ENCODE measurements around the gene PPP1R9A.
"Not testable (repeated sequence)": the region's sequence is repeated elsewhere in the genome, so short reads cannot be mapped to it uniquely, and the experiment has no call there.

Gene PPP1R9A

GRCh38 chr7:94980418-94981142 is 73.2 kb downstream of the PPP1R9A start:
- no peak for DNase-seq

- no peak for DNase-seq
Observed at GRCh38 chr7:94995921-94996320, 88.5 kb downstream of the PPP1R9A start.

GRCh38 chr7:94996369-94996768 is 89.0 kb downstream of the PPP1R9A start:
- no peak for DNase-seq

- DNase-seq = no peak
Observed at GRCh38 chr7:94997547-94997946, 90.2 kb downstream of the PPP1R9A start.

- no peak for DNase-seq
Observed at GRCh38 chr7:94998266-94999068, 91.1 kb downstream of the PPP1R9A start.

- no peak for DNase-seq
Observed at GRCh38 chr7:94999069-94999351, 91.6 kb downstream of the PPP1R9A start.

GRCh38 chr7:94999601-95000000 is 92.2 kb downstream of the PPP1R9A start:
- not testable (repeated sequence) for DNase-seq

- no peak for DNase-seq
Observed at GRCh38 chr7:95001258-95001657, 93.9 kb downstream of the PPP1R9A start.

- DNase-seq = no peak
Observed at GRCh38 chr7:95001815-95002561, 94.6 kb downstream of the PPP1R9A start.

- DNase-seq = no peak
Observed at GRCh38 chr7:95002775-95003174, 95.4 kb downstream of the PPP1R9A start.

GRCh38 chr7:95004618-95005247 is 97.3 kb downstream of the PPP1R9A start:
- DNase-seq = no peak

- DNase-seq = no peak
Observed at GRCh38 chr7:95006010-95006409, 98.6 kb downstream of the PPP1R9A start.

GRCh38 chr7:95008773-95009172 is 101.4 kb downstream of the PPP1R9A start:
- not testable (repeated sequence) for DNase-seq

GRCh38 chr7:95011146-95011928 is 103.9 kb downstream of the PPP1R9A start:
- no peak for DNase-seq

GRCh38 chr7:95011995-95012394 is 104.6 kb downstream of the PPP1R9A start:
- DNase-seq = no peak

- no peak for DNase-seq
Observed at GRCh38 chr7:95018021-95018420, 110.6 kb downstream of the PPP1R9A start.

- DNase-seq = no peak
Observed at GRCh38 chr7:95026018-95026417, 118.6 kb downstream of the PPP1R9A start.

GRCh38 chr7:95026421-95027072 is 119.2 kb downstream of the PPP1R9A start:
- no peak for DNase-seq

- DNase-seq = no peak
Observed at GRCh38 chr7:95027234-95027872, 120.0 kb downstream of the PPP1R9A start.

GRCh38 chr7:95028683-95029082 is 121.3 kb downstream of the PPP1R9A start:
- DNase-seq = no peak

GRCh38 chr7:95035295-95035694 is 127.9 kb downstream of the PPP1R9A start:
- no peak for DNase-seq

All from activated gamma-delta T cell (primary cell).